ENCODE measurements around the gene SFPQ. TPM values are rescaled to one million over a fixed set of nuclear protein-coding genes. Genes with fewer than 3 reads are reported as not detected.

SFPQ gene
- total RNA-seq, 4 donors from 2014 or later: 169 to 431 (median 245) TPM

DNA sequence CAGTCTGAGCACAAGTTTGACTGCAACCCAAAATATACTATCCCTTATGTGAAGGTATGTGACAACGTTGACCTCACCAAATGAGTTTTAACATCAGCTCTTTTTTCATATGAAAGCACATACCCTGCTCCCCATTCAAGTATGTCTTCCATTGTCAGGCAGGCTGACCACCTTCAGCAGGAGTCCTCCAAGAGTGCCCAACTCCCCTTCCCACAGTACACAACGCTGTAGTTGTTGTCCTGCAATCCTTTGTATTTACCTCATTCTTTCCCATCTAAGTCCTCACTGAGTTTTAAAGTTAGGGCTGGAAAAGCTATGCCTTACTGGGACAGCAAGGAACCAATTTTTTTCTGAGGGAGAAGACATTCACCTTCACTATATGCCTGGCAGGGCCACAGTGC lies 14.7 kb downstream of the SFPQ start:
- H3K9me3 ChIP-seq: no peaks in the 10 kb centered on the region
- no peaks in the 10 kb centered on the region for H3K27me3 ChIP-seq
- no peak overlapping the region for H3K27ac ChIP-seq
- no peak overlapping the region for H3K4me3 ChIP-seq
- in situ Hi-C loops (cut with MboI; ENCODE audit: low pct_ligation_motif_present in 1 of 4, low pct_unique_long_range_greater_than_20kb in 1 of 4, low sequenced_read_pairs in 3 of 4) (loop anchor here in 2 of 4 donors (25.0 kb wide), 1 partner anchor 384 kb away; the partner anchor contains the start of genes KIAA0319L (in 2 of the 2), NCDN (in 2 of the 2) and TFAP2E (in 2 of the 2)), intact Hi-C loops (cut with DNase I; ENCODE audit: low total_unique reads) (no loop called here)
- H3K36me3 ChIP-seq: peaks cover 0 to 61% (median 30%) of the 10 kb centered on the region in 4 donors
- DNase-seq: no peak
- H3K4me1 ChIP-seq: peaks cover 0 to 33% (median 14%) of the 10 kb centered on the region in 4 donors
- TF ChIP-seq, protein P1, sequence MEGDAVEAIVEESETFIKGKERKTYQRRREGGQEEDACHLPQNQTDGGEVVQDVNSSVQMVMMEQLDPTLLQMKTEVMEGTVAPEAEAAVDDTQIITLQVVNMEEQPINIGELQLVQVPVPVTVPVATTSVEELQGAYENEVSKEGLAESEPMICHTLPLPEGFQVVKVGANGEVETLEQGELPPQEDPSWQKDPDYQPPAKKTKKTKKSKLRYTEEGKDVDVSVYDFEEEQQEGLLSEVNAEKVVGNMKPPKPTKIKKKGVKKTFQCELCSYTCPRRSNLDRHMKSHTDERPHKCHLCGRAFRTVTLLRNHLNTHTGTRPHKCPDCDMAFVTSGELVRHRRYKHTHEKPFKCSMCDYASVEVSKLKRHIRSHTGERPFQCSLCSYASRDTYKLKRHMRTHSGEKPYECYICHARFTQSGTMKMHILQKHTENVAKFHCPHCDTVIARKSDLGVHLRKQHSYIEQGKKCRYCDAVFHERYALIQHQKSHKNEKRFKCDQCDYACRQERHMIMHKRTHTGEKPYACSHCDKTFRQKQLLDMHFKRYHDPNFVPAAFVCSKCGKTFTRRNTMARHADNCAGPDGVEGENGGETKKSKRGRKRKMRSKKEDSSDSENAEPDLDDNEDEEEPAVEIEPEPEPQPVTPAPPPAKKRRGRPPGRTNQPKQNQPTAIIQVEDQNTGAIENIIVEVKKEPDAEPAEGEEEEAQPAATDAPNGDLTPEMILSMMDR (IDR thresholded peaks at IDR 0.05): no peak
- peak in 1 of 3 donors; percentile 7 for TF ChIP-seq POLR2AphosphoS5 (IDR thresholded peaks at IDR 0.05)
- 50 to 76% methylated on average over 2 of the region's 2 CpGs for WGBS, 2 donors (ENCODE audit: low coverage in 1 of 2)

DNA sequence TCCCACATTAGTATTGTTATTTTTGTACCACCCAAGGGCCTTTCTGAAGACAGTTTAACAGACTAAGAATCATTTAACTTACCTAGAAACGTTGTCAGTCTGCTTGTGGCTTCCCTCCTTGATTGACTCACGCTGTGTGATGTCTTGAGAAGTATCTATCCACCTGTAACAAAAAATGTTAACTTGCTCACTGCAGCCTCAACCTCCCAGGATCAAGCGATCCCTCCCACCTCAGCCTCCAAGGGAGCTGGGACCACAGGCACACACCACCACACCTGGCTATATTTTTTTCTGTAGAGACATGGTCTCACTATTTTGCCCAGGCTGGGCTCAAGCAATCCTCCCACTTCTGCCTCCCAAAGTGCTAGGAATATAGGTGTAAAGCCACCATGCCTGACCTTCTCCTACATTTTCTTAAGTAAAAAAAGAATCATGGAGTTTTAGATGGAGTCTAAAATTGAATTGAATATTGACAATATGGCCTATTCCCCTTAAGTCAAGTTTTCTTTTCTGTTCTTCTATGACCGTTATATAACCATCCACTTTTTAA lies 15.6 kb downstream of the SFPQ start:
- Histone ChIP-seq H3K4me1 (peaks cover 0 to 25% (median 13%) of the 10 kb centered on the region in 4 donors), H3K27me3 (no peaks in the 10 kb centered on the region), H3K27ac (no peak overlapping the region), H3K9me3 (no peaks in the 10 kb centered on the region), H3K36me3 (peaks cover 0 to 52% (median 25%) of the 10 kb centered on the region in 4 donors), H3K4me3 (no peak overlapping the region)
- TF ChIP-seq, protein P1 (IDR thresholded peaks at IDR 0.05): no peak
- TF ChIP-seq POLR2AphosphoS5 (IDR thresholded peaks at IDR 0.05) (no peak), EP300 (IDR thresholded peaks at IDR 0.05; ENCODE audit: low read depth) (no peak), POLR2A (IDR thresholded peaks at IDR 0.05) (no peak)
- 88 to 89% methylated on average over 2 to 4 of the region's 4 CpGs for WGBS, 2 donors (ENCODE audit: low coverage in 1 of 2)
- intact Hi-C loops (cut with DNase I; ENCODE audit: low total_unique reads) (no loop called here), in situ Hi-C loops (cut with MboI; ENCODE audit: low pct_ligation_motif_present in 1 of 4, low pct_unique_long_range_greater_than_20kb in 1 of 4, low sequenced_read_pairs in 3 of 4) (loop anchor here in 2 of 4 donors (25.0 kb wide), 1 partner anchor 385 kb away; the partner anchor contains the start of genes KIAA0319L (in 2 of the 2), NCDN (in 2 of the 2) and TFAP2E (in 2 of the 2))
- DNase-seq: no peak

DNA sequence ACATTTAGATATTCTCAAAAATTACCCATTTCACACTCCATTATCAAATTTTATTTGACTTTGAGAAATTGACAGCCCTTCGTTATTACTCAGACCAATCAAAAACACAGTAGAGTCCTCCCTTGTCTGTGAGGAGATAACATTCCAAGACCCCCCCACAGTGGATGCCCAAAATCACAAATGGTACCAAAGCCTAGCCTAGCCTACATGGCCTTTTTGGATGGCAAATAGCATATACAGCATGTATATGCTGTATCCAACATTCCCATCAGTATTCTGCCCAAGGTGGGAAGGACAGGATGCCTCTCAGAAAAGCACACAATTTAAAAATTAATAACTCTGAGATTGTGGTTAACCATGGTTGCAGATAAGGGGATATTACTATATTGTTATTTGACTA lies 17.3 kb downstream of the SFPQ start:
- H3K4me1 ChIP-seq: peaks cover 0 to 13% (median 10%) of the 10 kb centered on the region in 4 donors
- no peak for DNase-seq
- TF ChIP-seq POLR2AphosphoS5 (IDR thresholded peaks at IDR 0.05) (peak in 1 of 3 donors; percentile 2), EP300 (IDR thresholded peaks at IDR 0.05; ENCODE audit: low read depth) (no peak)
- TF ChIP-seq, protein P1 (IDR thresholded peaks at IDR 0.05): no peak
- intact Hi-C loops (cut with DNase I; ENCODE audit: low total_unique reads): no loop called here
- H3K36me3 ChIP-seq: peaks cover 0 to 42% (median 19%) of the 10 kb centered on the region in 4 donors
- H3K27me3 ChIP-seq: no peaks in the 10 kb centered on the region
- H3K27ac ChIP-seq: no peak overlapping the region
- 89 to 100% methylated on average over 1 of the region's 1 CpG for whole genome bisulfite sequencing, 2 donors (ENCODE audit: low coverage in 1 of 2)
- H3K9me3 ChIP-seq: no peaks in the 10 kb centered on the region
- in situ Hi-C loops (cut with MboI; ENCODE audit: low pct_ligation_motif_present in 1 of 4, low pct_unique_long_range_greater_than_20kb in 1 of 4, low sequenced_read_pairs in 3 of 4): loop anchor here in 2 of 4 donors (25.0 kb wide), 1 partner anchor 387 kb away; the partner anchor contains the start of genes KIAA0319L (in 2 of the 2), NCDN (in 2 of the 2) and TFAP2E (in 2 of the 2)
- H3K4me3 ChIP-seq: no peak overlapping the region

DNA sequence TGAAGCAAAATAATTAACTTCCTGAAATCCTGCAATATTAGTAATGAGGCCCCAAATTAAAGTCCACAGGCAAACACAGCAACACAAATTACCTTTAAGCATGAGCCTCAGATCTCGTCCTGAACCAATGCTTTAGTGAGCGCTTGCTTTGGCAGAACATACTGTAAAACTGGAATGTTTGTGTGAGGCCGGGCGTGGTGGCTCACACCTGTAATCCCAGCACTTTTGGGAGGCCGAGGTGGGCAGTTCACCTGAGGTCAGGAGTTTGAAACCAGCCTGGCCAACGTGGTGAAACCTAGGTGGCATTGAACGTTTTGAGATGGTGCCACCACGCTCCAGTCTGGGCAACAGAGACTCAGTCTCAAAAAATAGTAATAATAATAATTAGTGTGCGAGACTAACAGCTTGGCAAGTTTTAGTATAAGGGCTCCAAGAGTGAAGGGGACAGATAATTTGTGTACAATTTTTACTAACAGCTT lies 17.8 kb downstream of the SFPQ start:
- in situ Hi-C loops (cut with MboI; ENCODE audit: low pct_ligation_motif_present in 1 of 4, low pct_unique_long_range_greater_than_20kb in 1 of 4, low sequenced_read_pairs in 3 of 4): loop anchor here in 2 of 4 donors (25.0 kb wide), 1 partner anchor 387 kb away; the partner anchor contains the start of genes KIAA0319L (in 2 of the 2), NCDN (in 2 of the 2) and TFAP2E (in 2 of the 2)
- peaks cover 0 to 38% (median 19%) of the 10 kb centered on the region in 4 donors for H3K36me3 ChIP-seq

More for the DNA sequence above, 17.8 kb downstream of the SFPQ start:
- intact Hi-C loops (cut with DNase I; ENCODE audit: low total_unique reads): no loop called here
- 67 to 84% methylated on average over 7 to 9 of the region's 9 CpGs for WGBS, 2 donors (ENCODE audit: low coverage in 1 of 2)
- Histone ChIP-seq H3K9me3 (no peaks in the 10 kb centered on the region), H3K4me1 (peaks cover 0 to 12% (median 9%) of the 10 kb centered on the region in 4 donors), H3K27ac (no peak overlapping the region), H3K27me3 (no peaks in the 10 kb centered on the region), H3K4me3 (no peak overlapping the region)
- TF ChIP-seq POLR2A (IDR thresholded peaks at IDR 0.05) (no peak), POLR2AphosphoS5 (IDR thresholded peaks at IDR 0.05) (peak in 1 of 3 donors; percentile 3)
- no peak for DNase-seq
